GM23248 (cell line): ENCODE data around the gene IFNAR2.

Experiments used
- EZH2 ChIP-seq: fragments of 200-600 bp; sonication (generic); IDR thresholded peaks from 2 replicates; pipeline ENCODE4 v1.6.1; 2018; ENCODE audit warnings: antibody characterized with exemption, mild to moderate bottlenecking; ENCODE audit not compliant: insufficient read depth, poor library complexity, severe bottlenecking
- EZH2phosphoT487 ChIP-seq: fragments of 200-600 bp; sonication (generic); IDR thresholded peaks from 2 replicates; pipeline ENCODE4 v1.6.1; 2018; ENCODE audit warnings: antibody characterized with exemption, moderate library complexity, mild to moderate bottlenecking, low read depth; ENCODE audit not compliant: insufficient read depth

DNA sequence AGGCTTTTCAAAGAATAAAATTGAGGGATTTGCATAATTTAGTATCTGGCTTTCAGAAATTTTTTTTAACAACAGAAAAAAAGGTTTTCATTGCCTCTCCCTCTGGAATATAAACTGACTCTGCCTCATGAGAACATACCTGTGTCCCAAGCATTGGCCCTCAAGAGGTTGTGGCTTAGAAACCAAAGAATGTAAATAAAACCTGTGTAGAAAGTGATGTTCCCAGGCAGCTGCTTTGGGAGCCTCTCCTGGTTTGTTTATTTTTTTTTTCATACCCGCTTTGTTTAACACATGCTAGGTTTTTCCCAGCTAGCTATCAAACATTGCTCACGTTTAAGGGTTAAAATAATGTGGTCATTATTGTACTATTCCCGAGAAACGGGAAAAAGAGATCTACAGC lies 40.5 kb upstream of the IFNAR2 start:
- TF ChIP-seq EZH2 (no peak), EZH2phosphoT487 (no peak)
